NB4 (cell line): ENCODE results near the gene GTPBP10.
A peak's percentile ranks its signal among the peaks of the same experiment; 100 is the strongest.

Source experiments
- DNase-seq: peaks from one replicate; pipeline ENCODE4 v3.0.0; 2010; ENCODE audit warnings: low read depth
- H3K4me3 ChIP-seq: one replicate; pipeline ENCODE4 v1.5.1; 2011; ENCODE audit warnings: mild to moderate bottlenecking, low read depth, low read length, moderate library complexity
- MYC ChIP-seq: IDR thresholded peaks from 2 replicates; pipeline ENCODE4 v1.6.1; 2011; ENCODE audit warnings: low read depth, low read length
- POLR2A ChIP-seq: IDR thresholded peaks from 2 replicates; pipeline ENCODE4 v1.6.1; 2011; ENCODE audit warnings: mild to moderate bottlenecking; ENCODE audit not compliant: insufficient read length; ENCODE audit errors: extremely low read depth
- TF ChIP-seq, protein P1 (sequence below): IDR thresholded peaks from one replicate; pipeline ENCODE4 v1.5.1; 2012; ENCODE audit warnings: low read depth, low read length
- TF ChIP-seq, protein P2 (sequence below): IDR thresholded peaks from 2 replicates; pipeline ENCODE4 v1.6.1; 2011; ENCODE audit warnings: low read depth, low read length

GTPBP10 gene

DNA sequence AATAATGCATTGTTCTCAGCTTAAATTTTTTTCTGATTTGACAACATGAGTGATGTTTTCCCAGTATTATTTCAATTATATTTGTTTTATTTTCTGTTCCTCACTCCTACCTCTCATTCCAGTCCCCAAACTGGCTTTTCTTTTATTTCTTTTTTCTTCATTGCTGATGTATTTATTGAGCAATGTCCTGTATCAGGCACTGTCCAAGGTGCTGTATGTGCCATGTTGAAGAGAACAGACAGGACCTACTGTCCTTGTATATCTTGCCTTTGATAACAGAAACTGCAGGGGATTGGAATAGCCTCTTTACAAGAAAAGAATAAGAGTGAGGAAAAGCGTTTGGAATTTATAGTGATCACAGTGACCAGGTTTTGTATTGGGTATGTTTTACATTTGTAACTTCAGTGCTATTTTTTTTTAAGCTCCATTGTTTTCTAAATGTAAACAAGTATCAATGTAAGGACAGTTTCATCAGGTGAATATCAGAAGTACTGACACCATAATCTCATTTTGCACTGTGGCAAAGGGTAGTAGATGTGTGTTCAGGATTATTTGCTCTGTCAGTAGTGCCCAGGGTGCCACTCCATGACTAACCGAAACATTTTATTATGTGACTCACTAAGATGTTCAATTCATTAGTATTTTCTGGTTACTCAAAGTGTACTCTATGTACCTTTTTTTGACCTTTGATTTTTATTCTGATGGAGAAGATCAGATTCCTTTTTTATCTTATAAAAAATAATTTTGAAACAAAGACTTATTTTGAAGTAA, 41.1 kb downstream of the GTPBP10 start:
- TF ChIP-seq MYC, result no peak
- TF ChIP-seq POLR2A, result no peak
- TF ChIP-seq, protein P1, sequence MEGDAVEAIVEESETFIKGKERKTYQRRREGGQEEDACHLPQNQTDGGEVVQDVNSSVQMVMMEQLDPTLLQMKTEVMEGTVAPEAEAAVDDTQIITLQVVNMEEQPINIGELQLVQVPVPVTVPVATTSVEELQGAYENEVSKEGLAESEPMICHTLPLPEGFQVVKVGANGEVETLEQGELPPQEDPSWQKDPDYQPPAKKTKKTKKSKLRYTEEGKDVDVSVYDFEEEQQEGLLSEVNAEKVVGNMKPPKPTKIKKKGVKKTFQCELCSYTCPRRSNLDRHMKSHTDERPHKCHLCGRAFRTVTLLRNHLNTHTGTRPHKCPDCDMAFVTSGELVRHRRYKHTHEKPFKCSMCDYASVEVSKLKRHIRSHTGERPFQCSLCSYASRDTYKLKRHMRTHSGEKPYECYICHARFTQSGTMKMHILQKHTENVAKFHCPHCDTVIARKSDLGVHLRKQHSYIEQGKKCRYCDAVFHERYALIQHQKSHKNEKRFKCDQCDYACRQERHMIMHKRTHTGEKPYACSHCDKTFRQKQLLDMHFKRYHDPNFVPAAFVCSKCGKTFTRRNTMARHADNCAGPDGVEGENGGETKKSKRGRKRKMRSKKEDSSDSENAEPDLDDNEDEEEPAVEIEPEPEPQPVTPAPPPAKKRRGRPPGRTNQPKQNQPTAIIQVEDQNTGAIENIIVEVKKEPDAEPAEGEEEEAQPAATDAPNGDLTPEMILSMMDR, result no peak
- TF ChIP-seq, protein P2, sequence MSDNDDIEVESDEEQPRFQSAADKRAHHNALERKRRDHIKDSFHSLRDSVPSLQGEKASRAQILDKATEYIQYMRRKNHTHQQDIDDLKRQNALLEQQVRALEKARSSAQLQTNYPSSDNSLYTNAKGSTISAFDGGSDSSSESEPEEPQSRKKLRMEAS, result no peak
- peak; percentile 22 for DNase-seq

DNA sequence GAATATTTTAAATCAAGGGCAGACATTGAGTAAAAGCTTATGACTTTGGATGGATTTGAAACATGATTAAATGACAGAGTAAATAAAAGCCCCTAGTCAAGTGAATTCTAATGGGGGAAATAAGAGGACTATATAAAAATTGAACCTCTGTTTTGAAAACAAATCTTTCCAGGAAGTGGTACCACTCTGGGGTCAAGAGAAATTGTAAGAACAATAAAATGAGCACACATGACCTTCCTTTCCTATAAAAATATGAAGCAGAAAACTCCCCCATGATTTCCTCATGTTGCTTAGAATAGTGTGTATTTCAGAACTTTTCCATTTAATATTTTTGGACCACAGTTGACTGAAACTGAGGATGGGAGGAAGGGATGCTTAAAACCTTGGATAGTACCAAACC, 44.4 kb downstream of the GTPBP10 start:
- DNase-seq, result no peak
- no peak overlapping the region for H3K4me3 ChIP-seq
- TF ChIP-seq, protein P2, result no peak
- TF ChIP-seq, protein P1, result no peak

More for the DNA sequence above, 41.1 kb downstream of the GTPBP10 start:
- no peak overlapping the region for H3K4me3 ChIP-seq

DNA sequence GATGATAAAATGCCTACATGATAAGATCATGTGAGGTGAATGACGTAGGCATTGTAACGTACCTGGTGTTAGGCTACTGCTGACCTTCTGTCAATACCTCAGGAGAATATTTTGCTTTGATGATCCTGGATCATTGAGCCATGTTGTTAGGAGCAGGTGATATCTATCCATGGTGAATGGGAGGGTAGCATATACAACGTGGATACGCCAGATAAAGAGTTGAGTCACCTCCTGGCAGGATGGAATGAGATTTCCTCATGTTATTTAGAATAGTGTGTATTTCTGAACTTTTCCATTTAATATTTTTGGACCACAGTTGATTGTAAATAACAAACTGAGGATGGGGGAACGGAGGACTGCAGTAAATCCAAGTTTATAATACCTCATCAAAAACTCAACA, 45.0 kb downstream of the GTPBP10 start:
- no peak overlapping the region for H3K4me3 ChIP-seq
- TF ChIP-seq MYC (no peak), POLR2A (no peak)
- TF ChIP-seq, protein P1, result no peak
- TF ChIP-seq, protein P2, result no peak

DNA sequence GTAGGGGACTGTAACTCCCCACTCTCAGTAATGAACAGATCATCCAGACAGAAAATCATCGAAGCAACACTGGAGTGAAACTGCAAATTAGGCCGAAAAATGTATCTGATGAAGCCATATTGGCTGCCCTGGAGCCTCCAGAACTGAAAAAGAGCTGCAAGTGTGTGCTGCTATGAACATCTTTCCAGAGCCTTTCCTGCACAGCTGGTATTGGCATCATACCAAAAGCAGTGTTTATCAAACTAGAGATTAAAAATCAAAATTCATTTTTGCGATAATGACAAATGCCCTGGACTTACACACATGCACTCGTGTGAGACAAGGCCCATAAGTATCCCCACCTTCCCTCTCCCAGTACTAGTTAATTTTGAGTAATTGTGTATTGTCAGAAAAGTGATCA, 49.9 kb downstream of the GTPBP10 start:
- no peak overlapping the region for H3K4me3 ChIP-seq
- DNase-seq, result no peak
- no peak for TF ChIP-seq MYC
- no peak for TF ChIP-seq POLR2A
- TF ChIP-seq, protein P1, result no peak
- TF ChIP-seq, protein P2, result no peak

More for the DNA sequence above, 45.0 kb downstream of the GTPBP10 start:
- no peak for DNase-seq

DNA sequence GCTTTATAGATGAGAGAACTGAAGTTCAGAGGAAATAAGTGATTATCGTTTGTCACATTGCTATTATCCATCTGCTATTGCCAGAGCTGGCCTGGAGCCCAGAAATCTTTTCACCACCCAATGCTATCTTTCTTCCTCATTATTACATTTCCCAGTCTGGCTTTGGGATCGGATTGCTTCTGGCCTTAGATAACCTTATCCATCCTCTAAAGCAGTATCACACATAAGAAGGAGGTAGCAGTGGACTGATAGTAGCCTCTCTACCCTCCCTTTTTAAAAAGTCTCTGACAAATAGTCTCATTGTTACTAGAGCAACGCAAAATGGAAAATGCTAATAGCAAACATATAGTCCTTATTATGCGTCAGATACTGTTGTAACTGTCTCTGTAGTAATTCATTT, 55.5 kb downstream of the GTPBP10 start:
- DNase-seq, result no peak
- H3K4me3 ChIP-seq, result no peak overlapping the region
- TF ChIP-seq POLR2A, result no peak
- TF ChIP-seq MYC, result no peak
- TF ChIP-seq, protein P2, result no peak
- TF ChIP-seq, protein P1, result no peak
